ENCODE measurements around the gene AOPEP. TPM values are rescaled to one million over a fixed set of nuclear protein-coding genes. Genes with fewer than 3 reads are reported as not detected.

The AOPEP gene
- total RNA-seq, 1 experiment from 2014 or later: 15.0 TPM

GRCh38 chr9:95025213-95026147 lies 299.0 kb downstream of the AOPEP start:
- no peak overlapping the region for H3K9ac ChIP-seq (ENCODE audit: extremely low read depth, insufficient read length, low read length)
- no peaks in the 10 kb centered on the region for H3K36me3 Mint-ChIP-seq (ENCODE audit: insufficient read depth in 1 of 3, low read depth in 3 of 3)
- H3K27me3 ChIP-seq (ENCODE audit: insufficient read depth, low read length): no peaks in the 10 kb centered on the region
- no peak overlapping the region for H2BK5ac ChIP-seq (ENCODE audit: insufficient read length, low read length)
- H3K56ac ChIP-seq (ENCODE audit: insufficient read length, low read depth, low read length): no peak overlapping the region
- no peak overlapping the region for H2AFZ ChIP-seq (ENCODE audit: low read length)
- H3K27ac ChIP-seq (ENCODE audit: insufficient read length, low read depth, low read length): no peak overlapping the region
- no CpG with 5 or more reads among the region's 13 CpGs for WGBS (ENCODE audit: extremely low coverage, insufficient read length, low lambda C conversion rate)
- H3K4me3 Mint-ChIP-seq: no peak overlapping the region
- no peak overlapping the region for H2AK5ac ChIP-seq (ENCODE audit: insufficient read length, low read length)
- no peaks in the 10 kb centered on the region for H3K79me1 ChIP-seq (ENCODE audit: insufficient read depth, low read depth, low read length, poor library complexity, severe bottlenecking)
- no peaks in the 10 kb centered on the region for H3K23me2 ChIP-seq (ENCODE audit: insufficient read length, low read depth, low read length, poor library complexity, severe bottlenecking)
- no peaks in the 10 kb centered on the region for H3K4me1 ChIP-seq (ENCODE audit: insufficient read depth, low read length)
- no peak overlapping the region for H4K91ac ChIP-seq (ENCODE audit: insufficient read length, low read depth, low read length)
- no peaks in the 10 kb centered on the region for H4K20me1 ChIP-seq (ENCODE audit: control insufficient read depth, insufficient read depth, insufficient read length)
- no peak overlapping the region for H3K18ac ChIP-seq (ENCODE audit: insufficient read length, low read depth, low read length)
- H2BK15ac ChIP-seq (ENCODE audit: low read depth, low read length): no peak overlapping the region
- no peak overlapping the region for H2BK120ac ChIP-seq (ENCODE audit: low read depth, low read length, poor library complexity, severe bottlenecking)
- no peak for DNase-seq
- no peak overlapping the region for H4K8ac ChIP-seq (replicated peaks; ENCODE audit: insufficient read length, low read depth, low read length)
- no peak overlapping the region for H3K23ac ChIP-seq (ENCODE audit: insufficient read length, low read depth, low read length)
- TF ChIP-seq CTCF (conservative IDR thresholded peaks at IDR 0.05): no peak; the same call in 2 of the 3 replicates
- no peak overlapping the region for H2BK20ac ChIP-seq (ENCODE audit: low read depth, low read length, poor library complexity, severe bottlenecking)
- H3K4ac ChIP-seq (ENCODE audit: low read depth, low read length): no peak overlapping the region
- peaks cover 5 to 14% of the 10 kb centered on the region in 2 experiments for H3K4me1 Mint-ChIP-seq
- 0 out of 7 replicates have a peak overlapping the region, but pooled peaks of 1 of the 3 experiments have one; percentile 9 for H3K27ac Mint-ChIP-seq
- H3K9me3 ChIP-seq (ENCODE audit: control insufficient read depth, low read depth, low read length): no peaks in the 10 kb centered on the region
- H4K5ac ChIP-seq (ENCODE audit: insufficient read length, low read depth, low read length): no peak overlapping the region
- no peak overlapping the region for H3T11ph ChIP-seq (ENCODE audit: low read length)
- H3K79me2 ChIP-seq (ENCODE audit: insufficient read depth, low read length): no peaks in the 10 kb centered on the region
- no peak overlapping the region for H3K4me2 ChIP-seq (ENCODE audit: insufficient read depth, insufficient read length, low read length)
- no peak overlapping the region for H2BK12ac ChIP-seq (ENCODE audit: insufficient read length, low read depth, low read length)
- no peak overlapping the region for H3K14ac ChIP-seq (ENCODE audit: insufficient read depth, low read length)
- H3K9me3 Mint-ChIP-seq: no peaks in the 10 kb centered on the region
- no peaks in the 10 kb centered on the region for H3K27me3 Mint-ChIP-seq (ENCODE audit: low read depth)
